ENCODE measurements around the gene BTNL3. TPM values are rescaled to one million over a fixed set of nuclear protein-coding genes. Genes with fewer than 3 reads are reported as not detected.

BTNL3 gene
- total and polyA plus RNA-seq, 2 donors (not counting 3 experiments of a cell fraction or from before 2014, with no cell fraction given), result not detected

DNA sequence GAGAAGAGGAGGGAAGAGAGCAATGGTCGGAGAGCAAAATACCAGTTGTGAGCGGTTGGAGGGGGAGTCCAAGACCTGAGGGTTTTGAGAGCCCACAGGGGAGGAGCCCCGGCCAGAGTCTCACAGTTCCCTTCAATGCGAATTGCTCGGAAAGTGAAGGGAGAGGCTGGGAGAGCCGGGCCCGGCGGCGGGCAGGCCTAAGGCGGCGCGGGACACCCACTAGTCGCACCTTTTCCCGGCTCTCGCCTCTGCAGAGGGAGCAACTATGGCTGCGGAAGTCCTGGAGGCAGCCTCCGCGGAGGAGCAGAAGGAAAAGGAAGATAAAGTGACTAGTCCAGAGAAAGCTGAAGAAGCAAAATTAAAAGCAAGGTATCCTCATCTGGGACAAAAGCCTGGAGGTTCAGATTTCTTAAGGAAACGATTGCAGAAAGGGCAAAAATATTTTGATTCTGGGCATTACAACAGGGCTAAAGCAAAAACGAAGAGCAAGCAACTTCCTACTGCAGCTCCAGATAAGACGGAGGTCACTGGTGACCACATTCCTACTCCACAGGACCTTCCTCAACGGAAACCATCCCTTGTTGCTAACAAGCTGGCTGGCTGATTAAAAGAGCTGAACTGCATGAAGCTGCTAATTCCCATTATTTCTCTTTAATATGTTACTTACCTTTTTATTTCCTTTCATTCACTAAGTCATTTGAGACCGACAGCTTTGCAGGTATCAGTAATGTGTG, 6.5 kb upstream of the BTNL3 start:
- Histone ChIP-seq H3K36me3 (ENCODE audit: control insufficient read depth in 2 of 2, extremely low read depth in 1 of 2, insufficient read depth in 2 of 2, low read length in 2 of 2) (no peaks in the 10 kb centered on the region), H3K4me2 (ENCODE audit: insufficient read depth, low read length) (no peak overlapping the region), H3K4me3 (replicated peaks in 1 of 3; ENCODE audit: insufficient read depth in 1 of 3, low read depth in 1 of 3, low read length in 3 of 3) (no peak overlapping the region), H3K9ac (replicated peaks; ENCODE audit: extremely low read depth, insufficient read depth, low read length) (no peak overlapping the region), H3K9me3 (replicated peaks; ENCODE audit: control insufficient read depth, insufficient read depth, low read length) (no peaks in the 10 kb centered on the region), H4K20me1 (replicated peaks; ENCODE audit: control insufficient read depth, extremely low read depth, insufficient read depth, low read length) (no peaks in the 10 kb centered on the region), H3K9me1 (replicated peaks; ENCODE audit: control insufficient read depth, extremely low read depth, insufficient read depth, low read length) (no peaks in the 10 kb centered on the region), H2AFZ (ENCODE audit: low read depth, low read length) (no peak overlapping the region), H3K79me2 (ENCODE audit: control insufficient read depth, insufficient read depth, low read length) (no peaks in the 10 kb centered on the region), H3K27me3 (ENCODE audit: control insufficient read depth in 2 of 2, insufficient read depth in 2 of 2, low read length in 2 of 2) (no peaks in the 10 kb centered on the region), H3K4me1 (ENCODE audit: control insufficient read depth, extremely low read depth, insufficient read depth, low read length) (no peaks in the 10 kb centered on the region), H3K27ac (ENCODE audit: insufficient read depth, low read depth, low read length) (no peak overlapping the region)
- CTCF ChIA-PET, result interaction anchor here (1.3 kb wide), 1 partner anchor 198 kb away, joined by 3 read pairs; no protein-coding TSS in a partner anchor
- FAIRE-seq, result no peak
- TF ChIP-seq, protein P1, sequence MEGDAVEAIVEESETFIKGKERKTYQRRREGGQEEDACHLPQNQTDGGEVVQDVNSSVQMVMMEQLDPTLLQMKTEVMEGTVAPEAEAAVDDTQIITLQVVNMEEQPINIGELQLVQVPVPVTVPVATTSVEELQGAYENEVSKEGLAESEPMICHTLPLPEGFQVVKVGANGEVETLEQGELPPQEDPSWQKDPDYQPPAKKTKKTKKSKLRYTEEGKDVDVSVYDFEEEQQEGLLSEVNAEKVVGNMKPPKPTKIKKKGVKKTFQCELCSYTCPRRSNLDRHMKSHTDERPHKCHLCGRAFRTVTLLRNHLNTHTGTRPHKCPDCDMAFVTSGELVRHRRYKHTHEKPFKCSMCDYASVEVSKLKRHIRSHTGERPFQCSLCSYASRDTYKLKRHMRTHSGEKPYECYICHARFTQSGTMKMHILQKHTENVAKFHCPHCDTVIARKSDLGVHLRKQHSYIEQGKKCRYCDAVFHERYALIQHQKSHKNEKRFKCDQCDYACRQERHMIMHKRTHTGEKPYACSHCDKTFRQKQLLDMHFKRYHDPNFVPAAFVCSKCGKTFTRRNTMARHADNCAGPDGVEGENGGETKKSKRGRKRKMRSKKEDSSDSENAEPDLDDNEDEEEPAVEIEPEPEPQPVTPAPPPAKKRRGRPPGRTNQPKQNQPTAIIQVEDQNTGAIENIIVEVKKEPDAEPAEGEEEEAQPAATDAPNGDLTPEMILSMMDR (IDR thresholded peaks at IDR 0.05; ENCODE audit: extremely low read depth in 1 of 2, insufficient read depth in 1 of 2, low read depth in 1 of 2, low read length in 2 of 2), result no peak
- no peak for TF ChIP-seq POLR2A (IDR thresholded peaks at IDR 0.05; ENCODE audit: low read depth, low read length)
- TF ChIP-seq GATA2 (IDR thresholded peaks at IDR 0.05; ENCODE audit: insufficient read depth, insufficient read length, low read depth, low read length), result no peak
- TF ChIP-seq, protein P2, sequence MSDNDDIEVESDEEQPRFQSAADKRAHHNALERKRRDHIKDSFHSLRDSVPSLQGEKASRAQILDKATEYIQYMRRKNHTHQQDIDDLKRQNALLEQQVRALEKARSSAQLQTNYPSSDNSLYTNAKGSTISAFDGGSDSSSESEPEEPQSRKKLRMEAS (IDR thresholded peaks at IDR 0.05; ENCODE audit: insufficient read depth, insufficient read length), result no peak
- no peak for TF ChIP-seq MYC (IDR thresholded peaks at IDR 0.05; ENCODE audit: low read depth, low read length)
- TF ChIP-seq JUN (IDR thresholded peaks at IDR 0.05; ENCODE audit: borderline replicate concordance, insufficient read depth, insufficient read length, low read depth), result no peak
- no peak for TF ChIP-seq EZH2 (IDR thresholded peaks at IDR 0.05; ENCODE audit: borderline replicate concordance, low read depth, low read length, severe bottlenecking)
- no peak for TF ChIP-seq FOS (IDR thresholded peaks at IDR 0.05; ENCODE audit: borderline replicate concordance, insufficient read depth, low read length)
- TF ChIP-seq POLR2AphosphoS5 (IDR thresholded peaks at IDR 0.05; ENCODE audit: insufficient read depth, low read depth, low read length), result no peak
- BruUV-seq (replicated peaks), result no TSS peak
- dilution Hi-C loops (cut with MboI; ENCODE audit: extremely low pct_ligation_motif_present, low sequenced_read_pairs), result no loop called here
- intact Hi-C loops (cut with micrococcal nuclease), result no loop called here
- DNase-seq (ENCODE audit: low read depth, low spot score), result peak; percentile 20
- POLR2A ChIA-PET, result no interaction called here
